Stimulated activated CD4-positive, alpha-beta T cell treated with anti-CD3 and anti-CD28 coated beads, Interleukin-2, amount 100 ng/mL, for 4 hours (primary cell): ENCODE data around the gene TBX2.

Experiments
- DNase-seq: peaks from one replicate; pipeline ENCODE4 v3.0.0-alpha.2; 2020; ENCODE audit warnings: low read depth

The TBX2 gene

DNA sequence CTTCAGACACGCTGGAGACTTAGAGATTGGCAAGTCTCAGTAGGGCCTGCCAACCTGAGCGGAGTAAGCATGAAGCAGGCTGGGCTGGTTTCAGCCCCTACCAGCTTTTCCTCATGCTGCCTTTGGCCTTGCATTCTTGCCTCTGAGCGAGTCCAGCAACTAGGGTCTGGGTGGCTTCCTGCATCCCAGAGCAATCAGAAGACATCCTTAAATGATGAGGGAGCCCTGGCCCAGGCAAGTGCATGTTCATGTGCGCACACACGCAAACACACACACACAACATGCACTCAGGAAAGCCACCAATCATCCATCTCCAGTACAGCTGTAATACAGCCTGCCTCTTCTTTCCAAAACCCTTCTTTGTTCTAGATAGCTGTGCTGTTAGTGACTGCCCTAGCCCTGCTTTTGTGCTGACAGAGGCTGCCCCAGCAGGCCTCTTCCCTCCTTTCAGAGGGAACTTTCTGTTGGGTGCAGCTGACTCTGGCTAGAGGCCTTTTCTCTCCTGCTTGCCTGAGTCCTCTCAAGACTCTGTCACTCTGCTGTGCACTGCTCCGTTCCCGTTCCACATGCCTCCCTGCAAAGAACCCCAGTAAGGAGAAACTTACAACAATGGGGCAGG is 30.7 kb upstream of the TBX2 start:
- DNase-seq = no peak

DNA sequence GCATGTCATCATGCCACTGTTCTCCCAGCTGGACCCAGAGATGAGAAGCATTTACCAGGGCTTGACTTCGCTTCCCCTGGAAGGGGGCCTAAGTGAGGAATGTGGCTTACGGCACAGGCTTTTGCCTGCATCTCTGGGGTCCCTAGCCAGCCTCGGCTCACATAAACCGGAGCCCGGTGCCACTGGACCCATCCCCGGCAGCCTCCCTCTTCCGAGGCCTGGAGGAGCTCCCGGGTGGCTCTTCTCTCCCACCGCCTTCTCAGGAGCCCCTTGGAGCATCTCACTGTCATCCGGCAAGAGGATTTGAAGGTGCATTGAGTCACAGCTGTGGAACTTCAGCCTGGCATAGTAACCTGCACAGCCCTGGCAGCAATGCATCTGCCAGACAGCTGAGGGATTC is 29.9 kb upstream of the TBX2 start:
- no peak for DNase-seq

DNA sequence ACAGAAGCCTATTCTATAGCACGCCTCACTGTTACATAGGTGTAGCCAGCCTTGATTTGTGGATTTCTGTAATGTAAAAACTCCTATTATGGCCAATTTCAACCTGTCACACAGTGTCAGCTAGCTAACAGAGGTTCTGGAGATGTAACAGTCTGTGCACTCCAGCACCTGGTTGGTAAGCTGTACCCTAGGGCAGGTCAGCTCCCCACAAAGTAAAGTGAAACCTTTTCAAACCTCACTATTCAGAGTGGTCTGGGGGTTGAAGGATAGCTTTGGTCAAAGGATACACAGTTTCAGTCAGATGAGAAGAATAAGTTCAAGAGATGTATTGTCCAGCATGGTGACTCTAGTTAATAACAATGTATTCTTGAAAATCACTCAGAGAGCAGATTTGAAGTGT is 28.5 kb upstream of the TBX2 start:
- DNase-seq = no peak

DNA sequence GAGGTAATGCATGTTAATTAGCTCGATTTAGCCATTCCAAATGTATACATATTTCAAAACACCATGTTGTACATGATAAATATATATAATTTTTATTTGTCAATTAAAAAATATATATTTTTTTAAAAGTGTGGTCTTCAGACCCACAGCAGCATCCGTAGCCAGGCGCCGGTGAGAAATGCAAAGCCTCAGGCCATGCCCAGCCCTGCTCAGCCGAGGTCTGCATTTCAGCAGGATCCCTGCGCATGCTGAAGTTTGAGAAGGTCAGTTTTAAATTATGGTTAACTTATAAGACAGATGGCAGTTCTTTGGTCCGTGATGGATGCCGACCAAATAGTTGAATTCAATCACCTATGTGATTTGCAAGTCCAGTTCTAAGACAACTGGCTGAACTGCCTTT is 28.0 kb upstream of the TBX2 start:
- no peak for DNase-seq

DNA sequence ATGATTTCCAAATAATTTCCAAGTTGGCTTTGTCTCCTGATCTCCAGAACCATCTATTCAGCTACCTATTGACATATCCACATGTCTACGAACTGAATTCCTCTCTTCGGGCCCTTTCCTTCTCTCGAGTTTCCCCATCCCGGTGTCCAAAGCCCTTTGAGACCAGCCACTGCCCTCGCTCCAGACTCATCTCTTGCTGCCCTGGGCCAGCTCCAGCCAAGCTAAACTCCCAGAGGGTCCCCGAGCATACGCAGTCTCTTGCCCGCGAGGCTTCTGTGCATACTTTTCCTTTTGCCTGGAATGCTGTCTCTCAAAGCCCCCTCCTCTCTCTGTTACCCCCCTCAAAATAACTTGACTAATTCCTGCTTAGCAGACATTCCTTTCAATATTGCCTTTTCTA is 27.2 kb upstream of the TBX2 start:
- DNase-seq = no peak

DNA sequence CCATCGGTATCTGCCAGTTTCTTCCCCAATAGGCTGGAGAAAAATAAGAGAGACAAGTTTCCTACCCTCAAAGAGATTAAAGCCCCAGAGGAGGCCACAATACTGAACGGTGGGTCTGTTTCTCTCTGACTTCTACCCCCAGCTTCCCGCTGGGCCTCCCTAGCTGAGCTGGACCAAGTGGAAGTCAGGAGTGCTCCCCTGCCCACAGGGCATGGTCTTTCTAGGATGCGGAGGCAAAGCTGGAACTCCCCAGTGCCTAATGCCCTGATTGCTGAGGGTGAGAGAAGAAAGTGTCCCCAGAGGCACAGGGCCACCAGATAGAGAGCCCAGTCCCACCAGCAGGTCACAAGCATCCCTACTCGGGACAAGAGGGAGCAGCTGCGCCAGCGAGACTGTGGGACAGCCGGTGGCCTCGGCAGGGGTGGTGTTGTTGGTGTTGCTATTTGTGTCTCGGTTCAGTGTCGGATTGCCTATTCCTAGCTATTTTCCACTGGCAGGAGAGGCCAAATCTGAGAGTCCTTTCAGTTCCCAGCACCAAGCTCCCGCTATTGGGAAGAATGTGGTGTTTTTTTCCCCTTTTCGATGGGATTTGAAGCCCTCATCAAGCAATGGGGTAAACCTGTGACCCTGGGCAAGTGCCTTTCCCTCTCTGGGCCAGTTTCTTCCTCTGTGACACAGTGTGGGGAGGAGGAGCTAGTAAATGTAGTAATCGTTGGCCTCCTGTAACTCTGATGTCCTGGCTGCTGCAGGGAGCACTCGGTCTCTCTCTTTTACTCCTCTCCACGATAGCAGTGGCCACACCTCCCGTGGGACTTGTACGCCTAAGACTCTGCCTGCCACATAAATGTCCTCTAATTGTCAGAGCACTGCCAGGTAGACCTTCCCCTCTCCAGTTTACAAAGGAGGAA is 22.5 kb upstream of the TBX2 start:
- no peak for DNase-seq

DNA sequence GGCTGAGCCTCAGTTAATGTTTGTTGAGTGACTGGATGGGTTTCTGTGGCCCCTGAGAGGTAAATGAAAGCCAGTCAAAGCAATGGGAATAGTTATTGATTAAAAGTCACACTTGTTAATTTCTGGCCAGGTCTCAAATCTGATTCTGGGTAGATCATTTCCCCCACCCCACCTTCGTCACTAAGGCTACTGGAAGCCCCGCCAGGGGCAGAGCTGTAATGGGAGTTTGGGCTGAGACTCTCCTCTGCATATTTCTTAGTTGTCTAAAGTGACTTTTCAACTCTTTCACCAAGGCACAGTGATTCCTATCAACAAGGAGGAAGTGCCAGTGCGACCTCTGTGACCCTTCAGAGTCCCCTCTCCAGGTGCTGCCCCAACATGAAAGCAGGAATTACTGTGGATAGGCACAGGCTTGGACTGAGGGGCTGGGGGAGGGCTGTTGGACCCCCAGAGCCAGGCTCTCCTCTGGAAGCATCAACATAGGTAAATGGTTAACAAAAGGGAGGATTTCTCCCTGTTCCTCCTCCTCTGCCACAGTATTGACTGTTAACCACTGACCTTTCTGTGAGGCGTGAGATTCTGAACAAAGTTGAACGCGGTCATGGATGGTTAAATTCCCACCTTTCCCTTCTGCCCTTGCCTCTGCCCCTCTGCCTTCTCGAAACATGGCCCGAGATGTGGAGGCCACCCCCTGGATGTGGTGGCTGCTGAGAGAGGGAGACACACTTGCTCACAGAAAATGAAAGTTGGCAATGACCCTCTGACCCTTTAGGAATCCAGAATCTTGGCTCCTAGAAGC is 20.8 kb upstream of the TBX2 start:
- DNase-seq = no peak

DNA sequence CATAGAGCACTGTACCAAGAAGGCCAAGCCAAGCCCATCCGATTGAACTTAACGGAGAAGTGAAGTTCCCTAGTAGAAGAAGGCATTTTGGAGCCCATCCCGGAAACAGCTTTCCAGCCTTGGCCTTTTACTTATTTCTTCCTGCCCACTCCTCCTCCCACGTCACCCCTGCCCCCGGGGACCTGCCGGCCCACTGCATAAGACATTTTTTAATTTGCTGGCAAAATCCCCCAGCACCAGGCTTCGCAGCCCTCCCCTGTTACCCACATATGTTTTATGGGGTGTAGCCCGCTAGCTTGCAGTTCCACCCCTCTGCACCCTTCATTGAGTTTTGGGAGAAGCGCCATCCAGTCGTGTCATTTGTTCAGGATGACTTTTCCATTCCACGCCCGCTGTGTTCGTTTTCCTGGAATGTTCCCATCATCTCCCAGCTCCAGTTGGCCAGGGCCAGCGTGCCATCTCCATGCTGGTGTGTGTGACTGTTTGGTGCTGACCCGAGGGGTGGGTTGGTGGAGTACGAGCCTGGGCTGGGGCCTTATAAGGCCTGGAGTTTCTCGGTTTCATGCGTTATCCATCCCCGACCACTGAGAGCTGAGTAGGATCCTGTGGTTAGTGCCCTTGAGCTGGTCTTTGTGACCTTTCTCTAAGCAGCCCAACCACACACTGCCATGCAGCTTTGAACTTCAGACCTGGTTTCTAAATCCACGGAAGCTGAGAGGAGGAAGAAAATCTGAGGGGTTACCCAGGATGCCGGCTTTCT is 20.0 kb upstream of the TBX2 start:
- no peak for DNase-seq

DNA sequence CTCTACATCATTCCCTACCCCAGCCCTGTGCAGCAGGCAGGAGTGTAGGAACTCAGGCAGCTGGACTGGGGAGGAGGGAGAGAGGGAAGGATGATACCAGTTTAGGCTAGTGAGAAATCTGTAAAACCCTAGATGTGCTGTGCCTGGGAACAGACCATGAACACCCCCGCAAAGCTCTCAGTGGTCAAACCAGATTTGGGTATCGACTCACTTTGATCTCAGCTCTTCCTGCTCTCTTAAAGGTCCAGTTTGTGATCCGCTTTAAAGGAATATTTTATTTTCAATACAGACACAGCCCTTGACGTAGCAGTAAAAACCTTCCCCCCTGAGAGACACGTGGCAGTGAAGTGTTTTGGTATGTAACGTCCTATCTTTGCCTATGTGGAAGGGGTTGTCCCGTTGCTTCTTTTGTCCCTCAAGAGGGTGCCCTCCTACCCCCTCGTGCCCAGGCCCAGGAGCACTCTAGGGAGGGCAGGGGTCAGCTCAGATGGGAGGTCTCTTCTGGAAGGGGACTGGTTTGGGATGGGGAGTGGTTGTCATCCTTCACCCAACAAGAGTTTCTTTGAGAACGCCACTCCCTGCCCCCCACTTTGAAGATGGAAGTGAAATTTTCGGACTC is 19.3 kb upstream of the TBX2 start:
- DNase-seq = no peak

DNA sequence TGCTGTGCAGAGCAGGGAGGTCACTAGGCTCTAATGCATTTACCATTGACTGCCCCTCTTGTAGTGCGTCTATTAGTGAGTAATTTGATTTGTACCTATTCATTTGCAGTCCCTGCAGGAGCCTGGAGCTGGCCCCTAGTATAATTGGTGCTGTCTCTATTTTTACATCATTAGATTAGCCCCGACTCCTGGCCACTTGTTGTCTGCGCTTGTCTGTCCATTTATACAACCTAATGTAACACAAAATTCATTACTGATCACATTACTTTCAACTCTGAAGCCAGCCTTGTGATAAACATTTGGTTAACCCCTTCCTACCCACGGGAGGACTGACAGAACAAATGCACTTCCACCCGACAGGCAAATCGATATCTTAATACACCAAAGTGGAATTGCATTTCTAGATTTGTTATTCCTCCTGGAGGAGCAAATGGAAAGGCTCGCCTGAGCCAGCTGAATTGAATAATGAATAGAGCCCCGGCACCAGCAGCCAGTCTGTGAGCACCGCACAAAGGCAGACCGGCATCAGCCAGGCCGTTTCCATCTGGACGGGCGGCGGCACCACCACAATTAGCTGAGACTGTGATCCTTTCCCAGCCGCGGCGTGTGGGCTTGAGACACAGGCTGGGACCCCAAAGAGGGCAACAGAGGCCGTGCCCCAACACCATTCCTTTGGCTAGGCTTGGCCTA is 18.7 kb upstream of the TBX2 start:
- no peak for DNase-seq

DNA sequence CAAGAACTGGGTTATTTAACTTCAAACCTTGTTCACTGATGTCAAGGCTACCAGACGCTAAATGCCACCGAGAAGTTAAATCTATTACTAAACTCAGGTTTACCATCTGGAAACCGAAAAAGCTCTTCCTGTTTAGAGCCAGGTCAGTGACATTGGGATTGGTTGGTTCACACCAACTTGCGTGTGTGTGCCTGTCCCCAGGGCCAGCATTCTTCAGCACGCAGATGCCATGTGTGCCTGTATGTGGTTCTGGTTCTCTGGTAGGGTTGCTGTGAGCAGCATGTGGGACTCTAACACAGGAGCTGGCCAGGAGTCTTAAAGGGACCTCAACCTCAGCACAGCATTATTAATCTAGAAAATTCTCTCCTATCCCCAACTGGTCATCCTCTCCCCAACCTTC is 18.1 kb upstream of the TBX2 start:
- DNase-seq = no peak

DNA sequence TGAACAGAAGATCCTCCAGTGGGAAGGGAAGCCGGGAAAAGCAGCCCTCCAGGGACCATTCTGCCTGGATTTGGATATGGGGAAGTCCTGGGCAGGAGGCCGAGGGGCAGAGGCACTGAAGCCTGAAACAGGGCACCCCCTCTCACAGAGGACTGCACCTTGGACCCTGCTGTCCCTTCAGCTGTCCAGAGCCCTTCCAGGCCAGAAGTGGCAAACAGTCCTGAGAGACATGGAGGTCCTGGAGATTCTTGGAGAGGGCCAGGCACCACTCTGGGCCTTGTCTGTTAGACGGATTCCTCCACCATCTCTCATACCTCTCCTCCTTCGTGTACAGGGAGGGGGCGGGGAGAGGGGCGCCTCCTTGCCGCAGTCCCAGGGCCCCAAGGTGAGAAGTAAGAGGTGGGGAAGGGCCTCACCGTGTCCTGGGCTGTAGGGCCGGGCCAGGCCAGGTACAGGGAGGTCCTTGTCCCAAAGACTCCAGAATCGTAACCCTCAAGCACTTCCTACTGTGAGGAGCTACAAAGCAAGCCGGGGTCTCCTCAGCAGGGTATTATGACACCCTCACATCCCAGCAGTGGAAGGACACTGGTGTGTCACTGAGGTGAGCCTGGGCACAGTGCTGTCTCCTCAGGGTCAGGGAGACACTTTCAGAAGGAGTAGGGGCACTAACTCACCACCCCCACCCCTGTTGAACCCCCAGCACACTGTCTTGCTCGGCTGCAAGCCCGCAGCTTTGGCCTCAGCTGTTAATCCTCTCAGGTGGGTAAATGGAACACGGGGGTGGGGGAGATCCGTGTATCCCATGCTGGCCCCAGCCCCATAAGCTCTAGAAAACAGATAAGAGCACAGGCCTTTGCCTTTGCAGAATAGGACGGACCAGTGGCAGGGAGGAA is 16.6 kb upstream of the TBX2 start:
- no peak for DNase-seq

DNA sequence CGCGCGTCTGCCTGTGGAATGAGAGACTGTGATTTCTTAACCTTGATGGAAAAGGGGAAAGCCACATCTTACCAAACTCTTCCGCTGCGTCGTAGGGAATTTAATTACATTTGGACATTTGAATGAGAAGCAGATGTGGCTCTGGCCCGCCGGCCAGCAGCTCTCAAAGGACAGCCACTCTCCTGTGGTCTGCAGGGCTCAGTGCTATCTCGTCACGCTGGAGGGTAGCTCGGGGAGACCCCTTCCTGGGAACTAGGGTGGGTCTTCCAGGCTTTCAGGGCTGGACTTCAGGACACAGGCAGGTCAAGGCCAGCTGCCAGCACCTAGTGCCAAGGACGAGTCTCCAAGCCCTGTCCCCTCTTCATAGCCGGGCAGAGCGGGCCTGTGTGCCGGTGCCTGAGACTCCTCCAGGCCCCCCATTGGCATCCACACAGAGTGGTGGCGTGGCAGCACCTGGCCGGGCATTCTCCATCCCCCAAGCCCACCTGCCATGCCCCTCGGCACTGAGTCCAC is 15.9 kb upstream of the TBX2 start:
- DNase-seq = no peak

DNA sequence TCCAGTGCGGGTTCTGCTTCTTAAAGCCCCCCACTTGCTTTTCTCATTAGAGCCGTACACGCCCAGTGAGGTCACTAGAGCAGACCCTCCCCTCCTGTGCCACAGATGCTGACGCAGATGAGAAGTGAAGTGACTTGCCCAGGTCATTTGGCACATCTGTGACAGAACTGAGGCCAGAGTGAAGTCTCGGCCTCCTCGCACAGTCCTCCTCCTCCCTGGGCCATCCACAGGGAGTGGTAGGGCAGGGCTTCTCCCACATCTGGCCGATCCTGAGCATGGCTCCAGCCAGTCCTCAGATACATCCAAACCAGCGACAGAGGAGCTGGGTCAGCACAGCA is 15.3 kb upstream of the TBX2 start:
- DNase-seq = no peak

DNA sequence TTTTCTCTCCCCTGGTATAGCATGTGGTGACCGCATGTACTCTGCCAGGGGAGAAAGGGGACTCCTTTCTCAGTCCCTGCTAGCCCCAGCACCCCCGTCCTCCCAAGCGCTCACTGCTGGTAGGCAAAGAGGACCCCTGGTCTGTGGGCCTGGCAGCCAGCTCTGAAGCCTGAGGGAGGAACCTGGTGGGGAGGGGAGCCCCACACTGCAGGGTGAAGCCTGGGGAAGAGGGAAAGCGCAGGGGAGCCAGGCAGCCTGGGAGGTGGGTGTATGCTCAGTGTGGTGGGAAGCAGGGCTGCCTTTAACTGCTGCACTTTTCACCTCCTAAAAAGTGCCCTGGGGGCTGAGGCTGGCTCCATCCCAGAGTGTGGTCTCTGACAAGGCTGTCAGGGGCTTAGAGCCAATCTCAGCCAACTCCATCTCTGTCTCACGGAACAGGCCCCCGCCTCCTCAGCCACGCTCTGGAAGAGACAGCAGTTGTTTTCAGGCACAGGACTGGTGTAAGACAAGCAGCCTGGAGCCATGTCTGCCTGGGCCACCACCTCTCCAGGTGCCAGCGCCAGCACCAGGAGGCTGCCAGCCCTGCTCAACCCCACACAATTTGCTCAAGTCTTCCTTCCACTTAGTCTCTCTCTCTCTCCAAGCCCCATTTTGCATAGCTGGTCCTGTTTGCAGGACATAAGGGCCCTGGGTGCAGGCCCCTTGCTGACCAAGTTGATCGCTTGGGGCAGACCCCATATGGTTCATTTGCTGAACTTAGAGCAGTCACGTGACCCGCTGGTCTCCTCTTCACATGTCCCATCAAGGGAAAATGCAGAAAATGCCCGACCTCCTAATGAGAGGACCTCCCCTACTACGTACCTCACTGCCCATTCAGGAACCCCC is 14.7 kb upstream of the TBX2 start:
- no peak for DNase-seq

DNA sequence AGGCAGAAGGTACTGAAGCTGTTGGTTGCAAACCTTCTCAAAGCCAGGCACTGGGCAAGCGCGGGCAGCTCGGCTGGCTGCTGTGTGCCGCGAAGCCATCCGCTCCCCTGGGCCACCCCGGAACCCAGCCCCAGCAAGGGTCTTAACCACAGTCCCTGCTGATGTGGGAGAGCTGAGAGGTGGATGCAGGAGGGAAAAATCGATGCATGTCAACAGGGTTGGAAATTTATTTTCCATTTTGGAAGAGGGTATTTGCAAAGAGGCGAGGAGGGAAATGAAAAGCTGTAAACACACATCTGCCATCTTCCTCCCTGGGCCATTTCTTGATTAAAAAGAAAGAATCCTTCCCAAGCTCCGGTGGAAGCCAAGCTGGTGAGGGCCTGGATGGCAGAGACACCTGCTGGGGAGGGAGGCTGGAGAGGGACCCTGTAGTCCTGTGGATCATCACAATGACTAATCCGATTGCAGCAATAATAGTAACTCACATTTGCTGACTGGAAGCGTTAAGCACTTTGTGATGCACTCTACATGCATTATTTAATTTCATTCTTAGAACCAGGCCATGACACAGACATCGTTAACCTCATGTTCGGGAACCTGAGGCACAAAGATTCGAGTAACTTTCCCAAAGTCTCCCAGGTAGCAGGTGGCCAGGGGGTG is 13.9 kb upstream of the TBX2 start:
- no peak for DNase-seq

DNA sequence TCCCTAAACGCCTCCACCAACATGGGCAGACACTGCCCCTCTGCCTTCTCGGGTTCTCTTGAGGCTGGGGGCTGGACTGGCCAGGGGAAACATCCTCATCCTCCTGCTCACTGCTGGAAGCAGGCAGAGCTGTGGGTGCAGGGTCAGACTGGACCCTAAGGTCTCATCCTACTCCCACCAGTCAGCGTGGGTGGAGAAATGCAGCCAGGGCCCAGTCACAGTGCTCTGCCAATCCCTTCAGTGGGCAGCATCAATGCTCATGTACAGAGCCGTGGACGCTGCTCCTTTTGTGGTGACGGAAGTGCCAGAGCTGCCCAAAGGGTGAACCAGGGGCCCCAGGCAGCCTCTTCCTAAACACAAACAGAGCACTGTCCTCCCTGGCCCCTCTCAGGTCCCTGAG is 13.4 kb upstream of the TBX2 start:
- no peak for DNase-seq

DNA sequence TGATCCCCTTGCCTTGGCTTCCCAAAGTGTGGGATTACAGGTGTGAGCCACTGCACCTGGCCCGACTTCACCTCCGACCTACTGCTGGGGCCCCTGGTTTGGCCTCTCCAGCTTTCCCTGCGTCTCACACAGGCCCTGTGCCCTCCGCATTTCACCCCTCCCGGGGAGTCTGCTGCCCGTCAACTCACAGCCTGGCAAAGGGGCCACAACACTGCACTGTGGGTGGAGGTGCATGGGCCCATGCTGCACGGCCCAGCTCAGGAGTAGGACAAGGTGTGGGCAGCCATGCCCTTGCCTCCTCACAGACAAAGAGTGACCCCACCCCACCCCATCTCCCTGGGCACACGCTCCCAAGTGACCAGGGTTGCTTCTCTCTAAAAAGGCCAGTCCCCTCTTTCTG is 12.6 kb upstream of the TBX2 start:
- no peak for DNase-seq
